ENCODE measurements around the gene APOC4. TPM values are rescaled to one million over a fixed set of nuclear protein-coding genes. Genes with fewer than 3 reads are reported as not detected.

Gene APOC4
- total RNA-seq, 4 donors from 2014 or later: not detected

DNA sequence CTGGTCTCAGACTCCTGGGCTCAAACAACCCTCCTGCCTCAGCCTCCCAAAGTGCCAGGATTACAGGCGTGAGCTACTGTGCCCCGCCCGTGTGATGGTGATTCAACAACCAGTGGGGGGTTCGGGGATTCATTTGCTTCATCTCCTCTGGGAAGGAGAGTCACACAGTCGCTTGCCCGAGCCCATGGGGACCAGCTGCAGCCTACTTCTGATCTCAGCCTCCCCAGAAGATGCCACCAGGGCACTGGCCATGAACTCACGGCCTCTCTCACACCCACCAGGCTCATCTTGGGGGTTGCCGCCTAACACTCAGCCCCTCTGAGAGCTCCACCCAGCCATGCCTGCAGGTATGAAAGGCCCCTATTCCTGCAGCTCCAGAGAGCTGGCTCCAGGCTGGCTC is 44.2 kb upstream of the APOC4 start:
- TF ChIP-seq POLR2A (IDR thresholded peaks at IDR 0.05): no peak
- TF ChIP-seq, protein P1, sequence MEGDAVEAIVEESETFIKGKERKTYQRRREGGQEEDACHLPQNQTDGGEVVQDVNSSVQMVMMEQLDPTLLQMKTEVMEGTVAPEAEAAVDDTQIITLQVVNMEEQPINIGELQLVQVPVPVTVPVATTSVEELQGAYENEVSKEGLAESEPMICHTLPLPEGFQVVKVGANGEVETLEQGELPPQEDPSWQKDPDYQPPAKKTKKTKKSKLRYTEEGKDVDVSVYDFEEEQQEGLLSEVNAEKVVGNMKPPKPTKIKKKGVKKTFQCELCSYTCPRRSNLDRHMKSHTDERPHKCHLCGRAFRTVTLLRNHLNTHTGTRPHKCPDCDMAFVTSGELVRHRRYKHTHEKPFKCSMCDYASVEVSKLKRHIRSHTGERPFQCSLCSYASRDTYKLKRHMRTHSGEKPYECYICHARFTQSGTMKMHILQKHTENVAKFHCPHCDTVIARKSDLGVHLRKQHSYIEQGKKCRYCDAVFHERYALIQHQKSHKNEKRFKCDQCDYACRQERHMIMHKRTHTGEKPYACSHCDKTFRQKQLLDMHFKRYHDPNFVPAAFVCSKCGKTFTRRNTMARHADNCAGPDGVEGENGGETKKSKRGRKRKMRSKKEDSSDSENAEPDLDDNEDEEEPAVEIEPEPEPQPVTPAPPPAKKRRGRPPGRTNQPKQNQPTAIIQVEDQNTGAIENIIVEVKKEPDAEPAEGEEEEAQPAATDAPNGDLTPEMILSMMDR (IDR thresholded peaks at IDR 0.05 in 4 of 5, conservative IDR thresholded peaks at IDR 0.05 in 1 of 5): no peak
- no peak for DNase-seq
- no peaks in the 10 kb centered on the region for H3K4me1 ChIP-seq
- in situ Hi-C loops (cut with MboI; ENCODE audit: low sequenced_read_pairs in 4 of 4) (loop anchor here in 1 of 4 donors (10.0 kb wide), 1 partner anchor 57 kb away; the partner anchor contains the start of gene CLPTM1), intact Hi-C loops (cut with DNase I; ENCODE audit: low total_unique reads) (no loop called here)
- no peaks in the 10 kb centered on the region for H3K9me3 ChIP-seq
- ATAC-seq: no peak
- no peak overlapping the region for H3K27ac ChIP-seq
- no peak overlapping the region for H3K4me3 ChIP-seq
- H3K36me3 ChIP-seq: peaks cover 2 to 86% of the 10 kb centered on the region in 2 donors
- no peaks in the 10 kb centered on the region for H3K27me3 ChIP-seq

DNA sequence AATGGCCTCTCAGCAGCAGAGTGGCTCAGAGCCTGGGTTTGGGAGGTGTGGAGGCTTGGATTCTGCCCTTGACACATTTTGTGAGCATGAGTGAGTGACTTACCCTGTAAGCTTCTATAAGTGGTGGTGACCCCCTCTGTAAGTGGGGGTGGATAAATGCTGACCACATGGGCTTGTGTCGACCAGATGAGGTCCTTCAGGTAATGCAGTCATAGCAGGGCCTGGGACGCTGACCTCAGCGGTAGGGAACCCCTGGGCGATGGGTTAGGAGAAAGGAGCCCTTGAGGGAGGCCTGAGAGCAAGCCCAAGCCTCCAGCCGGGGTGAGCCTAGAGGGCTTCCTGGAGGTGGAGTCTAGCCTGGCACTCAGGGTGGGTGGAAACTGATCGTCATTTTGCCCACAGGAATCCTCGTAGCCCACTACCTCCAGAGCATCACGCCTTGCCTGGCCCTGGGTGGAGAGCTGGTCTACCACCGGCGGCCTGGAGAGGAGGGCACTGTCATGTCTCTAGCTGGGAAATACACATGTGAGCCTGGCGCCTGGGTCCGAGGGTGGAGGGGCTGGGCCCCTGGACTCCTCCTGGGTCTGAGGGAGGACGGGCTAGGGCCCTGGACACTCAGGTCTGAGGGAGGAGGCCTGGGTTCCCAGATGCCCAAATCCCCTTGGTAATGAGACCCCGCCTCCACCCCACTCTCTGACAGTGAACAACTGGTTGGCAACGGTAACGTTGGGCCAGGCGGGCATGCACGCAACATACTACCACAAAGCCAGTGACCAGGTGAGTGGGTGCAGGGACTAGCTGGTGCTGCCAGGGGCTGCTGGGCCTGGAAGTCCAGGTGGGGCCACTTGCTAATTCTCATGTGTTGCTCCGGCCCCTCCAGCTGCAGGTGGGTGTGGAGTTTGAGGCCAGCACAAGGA is 41.5 kb upstream of the APOC4 start:
- no peak for DNase-seq

DNA sequence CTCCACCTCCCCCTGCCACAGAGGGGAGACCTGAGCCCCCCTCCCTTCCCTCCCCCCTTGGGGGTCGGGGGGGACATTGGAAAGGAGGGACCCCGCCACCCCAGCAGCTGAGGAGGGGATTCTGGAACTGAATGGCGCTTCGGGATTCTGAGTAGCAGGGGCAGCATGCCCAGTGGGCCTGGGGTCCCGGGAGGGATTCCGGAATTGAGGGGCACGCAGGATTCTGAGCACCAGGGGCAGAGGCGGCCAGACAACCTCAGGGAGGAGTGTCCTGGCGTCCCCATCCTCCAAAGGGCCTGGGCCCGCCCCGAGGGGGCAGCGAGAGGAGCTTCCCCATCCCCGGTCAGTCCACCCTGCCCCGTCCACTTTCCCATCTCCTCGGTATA is 38.8 kb upstream of the APOC4 start:
- Histone ChIP-seq H3K4me3 (no peak overlapping the region), H3K27ac (no peak overlapping the region), H3K36me3 (peaks cover 0 to 38% of the 10 kb centered on the region in 2 donors), H3K9me3 (no peaks in the 10 kb centered on the region), H3K27me3 (peaks cover 31 to 37% (median 34%) of the 10 kb centered on the region in 3 donors), H3K4me1 (no peaks in the 10 kb centered on the region)
- intact Hi-C loops (cut with DNase I; ENCODE audit: low total_unique reads): loop anchor here (1.0 kb wide), 1 partner anchor 48 kb away; no protein-coding TSS in a partner anchor
- TF ChIP-seq POLR2A (IDR thresholded peaks at IDR 0.05): no peak
- TF ChIP-seq, protein P1 (IDR thresholded peaks at IDR 0.05 in 4 of 5, conservative IDR thresholded peaks at IDR 0.05 in 1 of 5): no peak
- in situ Hi-C loops (cut with MboI; ENCODE audit: low sequenced_read_pairs in 4 of 4): loop anchor here in 1 of 4 donors (10.0 kb wide), 1 partner anchor 52 kb away; the partner anchor contains the start of gene CLPTM1
- ATAC-seq (peak in 1 of 2 donors; percentile 10), DNase-seq (no peak)

More for the DNA sequence above, 41.5 kb upstream of the APOC4 start:
- in situ Hi-C loops (cut with MboI; ENCODE audit: low sequenced_read_pairs in 4 of 4): loop anchor here in 1 of 4 donors (10.0 kb wide), 1 partner anchor 54 kb away; the partner anchor contains the start of gene CLPTM1
- intact Hi-C loops (cut with DNase I; ENCODE audit: low total_unique reads): no loop called here
- Histone ChIP-seq H3K4me3 (no peak overlapping the region), H3K27me3 (peaks cover 9 to 11% (median 11%) of the 10 kb centered on the region in 3 donors), H3K9me3 (no peaks in the 10 kb centered on the region), H3K36me3 (peaks cover 0 to 63% of the 10 kb centered on the region in 2 donors), H3K27ac (no peak overlapping the region), H3K4me1 (no peaks in the 10 kb centered on the region)
- TF ChIP-seq, protein P1 (IDR thresholded peaks at IDR 0.05 in 4 of 5, conservative IDR thresholded peaks at IDR 0.05 in 1 of 5): no peak
- TF ChIP-seq POLR2A (IDR thresholded peaks at IDR 0.05): no peak
- no peak for ATAC-seq

DNA sequence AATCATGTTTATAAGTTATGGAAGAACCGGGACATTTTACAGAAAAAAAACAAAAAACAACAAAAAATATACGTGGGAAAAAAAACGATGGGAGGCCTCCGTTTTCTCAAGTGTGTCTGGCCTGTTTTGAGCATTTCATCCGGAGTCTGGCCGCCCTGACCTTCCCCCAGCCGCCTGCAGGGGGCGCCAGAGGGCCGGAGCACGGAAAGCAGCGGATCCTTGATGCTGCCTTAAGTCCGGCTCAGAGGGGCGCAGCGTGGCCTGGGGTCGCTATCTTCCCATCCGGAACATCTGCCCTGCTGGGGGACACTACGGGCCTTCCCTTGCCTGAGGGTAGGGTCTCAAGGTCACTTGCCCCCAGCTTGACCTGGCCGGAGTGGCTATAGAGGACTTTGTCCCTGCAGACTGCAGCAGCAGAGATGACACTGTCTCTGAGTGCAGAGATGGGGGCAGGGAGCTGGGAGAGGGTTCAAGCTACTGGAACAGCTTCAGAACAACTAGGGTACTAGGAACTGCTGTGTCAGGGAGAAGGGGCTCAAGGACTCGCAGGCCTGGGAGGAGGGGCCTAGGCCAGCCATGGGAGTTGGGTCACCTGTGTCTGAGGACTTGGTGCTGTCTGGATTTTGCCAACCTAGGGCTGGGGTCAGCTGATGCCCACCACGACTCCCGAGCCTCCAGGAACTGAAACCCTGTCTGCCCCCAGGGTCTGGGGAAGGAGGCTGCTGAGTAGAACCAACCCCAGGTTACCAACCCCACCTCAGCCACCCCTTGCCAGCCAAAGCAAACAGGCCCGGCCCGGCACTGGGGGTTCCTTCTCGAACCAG is 38.2 kb upstream of the APOC4 start:
- no peak overlapping the region for H3K27ac ChIP-seq
- in situ Hi-C loops (cut with MboI; ENCODE audit: low sequenced_read_pairs in 4 of 4): loop anchor here in 1 of 4 donors (10.0 kb wide), 1 partner anchor 51 kb away; the partner anchor contains the start of gene CLPTM1
- no peaks in the 10 kb centered on the region for H3K4me1 ChIP-seq
- DNase-seq (peak; percentile 25 to 42), ATAC-seq (peak; percentile 57 to 72)
- no peak overlapping the region for H3K4me3 ChIP-seq
- intact Hi-C loops (cut with DNase I; ENCODE audit: low total_unique reads): loop anchor here (1.0 kb wide), 1 partner anchor 47 kb away; no protein-coding TSS in a partner anchor
- H3K36me3 ChIP-seq: peaks cover 0 to 36% of the 10 kb centered on the region in 2 donors
- TF ChIP-seq, protein P1 (IDR thresholded peaks at IDR 0.05 in 4 of 5, conservative IDR thresholded peaks at IDR 0.05 in 1 of 5): peak; percentile 90 to 100 (median 96)
- no peak for TF ChIP-seq POLR2A (IDR thresholded peaks at IDR 0.05)
- H3K27me3 ChIP-seq: peaks cover 31 to 38% (median 34%) of the 10 kb centered on the region in 3 donors
- no peaks in the 10 kb centered on the region for H3K9me3 ChIP-seq

All from gastrocnemius medialis (tissue), 4 donors.